ENCODE measurements around the gene HHIPL2. TPM values are rescaled to one million over a fixed set of nuclear protein-coding genes. Genes with fewer than 3 reads are reported as not detected.

HHIPL2 gene
- total RNA-seq, 1 experiment from 2014 or later: 14.7 TPM

DNA sequence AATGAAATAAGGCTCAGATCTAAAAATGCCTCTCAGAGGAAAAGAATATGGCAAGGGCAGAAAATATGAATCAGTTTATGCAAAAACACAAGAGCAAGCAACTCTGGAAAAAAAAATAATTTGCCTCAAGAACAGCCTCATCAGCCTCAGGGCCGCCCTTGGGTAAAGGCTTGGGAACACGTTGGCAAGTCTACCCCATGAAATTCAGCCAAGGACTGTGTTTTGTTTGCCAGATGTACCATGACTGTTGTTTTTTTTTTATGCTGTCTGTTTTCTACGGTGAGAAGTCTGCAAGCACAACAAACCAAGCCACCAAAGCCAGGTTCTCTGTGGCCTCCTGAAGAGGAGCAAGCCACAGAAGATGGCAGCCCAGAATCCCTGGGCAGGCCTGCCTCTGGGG, 18.0 kb downstream of the HHIPL2 start:
- intact Hi-C loops (cut with micrococcal nuclease; ENCODE audit: unreplicated experiment): no loop called here
- ChIA-PET POLR2A (no interaction called here), CTCF (no interaction called here)
- no peaks in the 10 kb centered on the region for H3K36me3 ChIP-seq (ENCODE audit: control insufficient read depth, insufficient read depth, low read length)
- DNase-seq (ENCODE audit: low read depth, low spot score): no peak
- TF ChIP-seq TCF7L2 (IDR thresholded peaks at IDR 0.05; ENCODE audit: low read depth, low read length) (no peak), SIN3A (IDR thresholded peaks at IDR 0.05; ENCODE audit: borderline replicate concordance, insufficient read depth, low read depth, low read length) (no peak), POLR2AphosphoS5 (IDR thresholded peaks at IDR 0.05; ENCODE audit: low read depth, low read length) (no peak), REST (IDR thresholded peaks at IDR 0.05; ENCODE audit: insufficient read depth in 1 of 2, low read depth in 2 of 2, low read length in 1 of 2) (no peak)
- TF ChIP-seq, protein P1, sequence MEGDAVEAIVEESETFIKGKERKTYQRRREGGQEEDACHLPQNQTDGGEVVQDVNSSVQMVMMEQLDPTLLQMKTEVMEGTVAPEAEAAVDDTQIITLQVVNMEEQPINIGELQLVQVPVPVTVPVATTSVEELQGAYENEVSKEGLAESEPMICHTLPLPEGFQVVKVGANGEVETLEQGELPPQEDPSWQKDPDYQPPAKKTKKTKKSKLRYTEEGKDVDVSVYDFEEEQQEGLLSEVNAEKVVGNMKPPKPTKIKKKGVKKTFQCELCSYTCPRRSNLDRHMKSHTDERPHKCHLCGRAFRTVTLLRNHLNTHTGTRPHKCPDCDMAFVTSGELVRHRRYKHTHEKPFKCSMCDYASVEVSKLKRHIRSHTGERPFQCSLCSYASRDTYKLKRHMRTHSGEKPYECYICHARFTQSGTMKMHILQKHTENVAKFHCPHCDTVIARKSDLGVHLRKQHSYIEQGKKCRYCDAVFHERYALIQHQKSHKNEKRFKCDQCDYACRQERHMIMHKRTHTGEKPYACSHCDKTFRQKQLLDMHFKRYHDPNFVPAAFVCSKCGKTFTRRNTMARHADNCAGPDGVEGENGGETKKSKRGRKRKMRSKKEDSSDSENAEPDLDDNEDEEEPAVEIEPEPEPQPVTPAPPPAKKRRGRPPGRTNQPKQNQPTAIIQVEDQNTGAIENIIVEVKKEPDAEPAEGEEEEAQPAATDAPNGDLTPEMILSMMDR (IDR thresholded peaks at IDR 0.05): no peak
- H3K27me3 ChIP-seq (ENCODE audit: control insufficient read depth, insufficient read depth, low read length): no peaks in the 10 kb centered on the region
- in situ Hi-C loops (cut with HindIII; ENCODE audit: low pct_unique_long_range_greater_than_20kb, low sequenced_read_pairs): no loop called here
- H3K9me3 ChIP-seq (ENCODE audit: control insufficient read depth, insufficient read depth, low read depth, low read length): no peaks in the 10 kb centered on the region
- no peak overlapping the region for H3K4me3 ChIP-seq (ENCODE audit: low read depth in 2 of 2, low read length in 2 of 2)
- no TSS peak for BruUV-seq (replicated peaks)
- ATAC-seq: no peak
- no peak overlapping the region for H3K27ac ChIP-seq (ENCODE audit: low read length)
- no peaks in the 10 kb centered on the region for H3K4me1 ChIP-seq (ENCODE audit: control insufficient read depth, insufficient read depth, low read length)

- no TSS peak for BruUV-seq (replicated peaks)
- no peak overlapping the region for H3K4me3 ChIP-seq (ENCODE audit: low read depth in 2 of 2, low read length in 2 of 2)
Measured at GRCh38 chr1:222529181-222529580, 18.7 kb downstream of the HHIPL2 start.

More at GRCh38 chr1:222529181-222529580, 18.7 kb downstream of the HHIPL2 start:
- intact Hi-C loops (cut with micrococcal nuclease; ENCODE audit: unreplicated experiment): no loop called here
- in situ Hi-C loops (cut with HindIII; ENCODE audit: low pct_unique_long_range_greater_than_20kb, low sequenced_read_pairs): no loop called here
- Histone ChIP-seq H3K4me1 (ENCODE audit: control insufficient read depth, insufficient read depth, low read length) (no peaks in the 10 kb centered on the region), H3K27me3 (ENCODE audit: control insufficient read depth, insufficient read depth, low read length) (no peaks in the 10 kb centered on the region), H3K27ac (ENCODE audit: low read length) (no peak overlapping the region), H3K36me3 (ENCODE audit: control insufficient read depth, insufficient read depth, low read length) (no peaks in the 10 kb centered on the region), H3K9me3 (ENCODE audit: control insufficient read depth, insufficient read depth, low read depth, low read length) (no peaks in the 10 kb centered on the region)
- ATAC-seq: no peak
- ChIA-PET CTCF (no interaction called here), POLR2A (no interaction called here)
- no peak for DNase-seq (ENCODE audit: low read depth, low spot score)
- TF ChIP-seq TCF7L2 (IDR thresholded peaks at IDR 0.05; ENCODE audit: low read depth, low read length): no peak
- TF ChIP-seq SIN3A (IDR thresholded peaks at IDR 0.05; ENCODE audit: borderline replicate concordance, insufficient read depth, low read depth, low read length): no peak
- no peak for TF ChIP-seq REST (IDR thresholded peaks at IDR 0.05; ENCODE audit: insufficient read depth in 1 of 2, low read depth in 2 of 2, low read length in 1 of 2)
- no peak for TF ChIP-seq POLR2AphosphoS5 (IDR thresholded peaks at IDR 0.05; ENCODE audit: low read depth, low read length)
- TF ChIP-seq, protein P1 (IDR thresholded peaks at IDR 0.05): no peak
